RWPE2 (cell line): Measurements from ENCODE around the gene ZNF787.

ENCODE experiments used
- ATAC-seq: fragments of 200-7000 bp; cut with Tn5 transposase; 3 replicates; pipeline ENCODE4 v1.9.1; 2021; ENCODE audit warnings: low read depth
- DNase-seq: peaks from one replicate; pipeline ENCODE4 v3.0.0-alpha.2; 2020; ENCODE audit warnings: low spot score
- H3K27ac ChIP-seq: fragments of 450-650 bp; 2 replicates; pipeline ENCODE4 v1.5.1; 2017; ENCODE audit warnings: mild to moderate bottlenecking; ENCODE audit not compliant: poor library complexity, severe bottlenecking
- H3K27me3 ChIP-seq: fragments of 250-450 bp; sonication (Bioruptor Pico); 2 replicates; pipeline ENCODE4 v1.5.1; 2021; ENCODE audit warnings: mild to moderate bottlenecking, moderate library complexity; ENCODE audit not compliant: insufficient read depth, poor library complexity, severe bottlenecking
- H3K36me3 ChIP-seq: fragments of 250-450 bp; sonication (Bioruptor Pico); 2 replicates; pipeline ENCODE4 v1.5.1; 2020; ENCODE audit warnings: low read depth, mild to moderate bottlenecking, moderate library complexity
- H3K4me1 ChIP-seq: fragments of 250-450 bp; sonication (Bioruptor Pico); 2 replicates; pipeline ENCODE4 v1.5.1; 2021; ENCODE audit warnings: mild to moderate bottlenecking, moderate library complexity; ENCODE audit not compliant: insufficient read depth, poor library complexity, severe bottlenecking
- H3K4me3 ChIP-seq: fragments of 250-450 bp; sonication (Bioruptor Pico); 2 replicates; pipeline ENCODE4 v1.5.1; 2021; ENCODE audit warnings: mild to moderate bottlenecking, moderate library complexity; ENCODE audit not compliant: severe bottlenecking
- H3K9me3 ChIP-seq: fragments of 250-450 bp; sonication (Bioruptor Pico); 2 replicates; pipeline ENCODE4 v1.5.1; 2021; ENCODE audit warnings: mild to moderate bottlenecking, moderate library complexity; ENCODE audit not compliant: severe bottlenecking
- TF ChIP-seq, protein P1 (sequence below): fragments of 450-650 bp; IDR thresholded peaks from one replicate; pipeline ENCODE4 v1.5.1; 2017; ENCODE audit warnings: mild to moderate bottlenecking, moderate library complexity; ENCODE audit not compliant: poor library complexity, severe bottlenecking

The ZNF787 gene

DNA sequence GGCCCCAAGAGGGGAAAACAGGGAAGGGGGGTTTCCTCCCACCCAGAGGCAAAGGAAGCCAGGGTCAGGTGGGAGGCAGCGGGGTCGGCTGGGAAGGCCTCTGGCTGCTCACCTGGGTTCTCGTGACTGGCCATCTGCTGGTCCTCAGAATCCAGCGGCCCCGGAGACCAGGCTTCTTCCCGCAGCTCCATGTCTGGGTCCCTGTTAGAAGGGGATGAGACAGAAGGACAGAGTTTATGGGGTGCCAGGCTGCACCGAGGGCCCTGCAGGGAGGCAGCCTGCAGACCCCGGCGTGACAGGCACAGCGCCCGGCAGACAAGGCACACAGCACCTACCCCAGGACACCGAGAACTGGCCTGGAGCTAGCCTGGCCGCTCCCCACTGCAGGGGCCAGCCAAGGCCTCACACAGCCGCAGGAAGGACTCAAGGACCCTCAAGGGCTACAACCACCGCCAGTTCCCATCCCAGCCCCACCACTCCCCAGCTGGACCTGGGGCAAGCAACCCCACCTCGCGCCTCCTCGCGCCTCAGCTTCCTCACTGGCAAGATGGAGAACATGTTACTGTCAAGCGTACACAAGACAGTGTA is 18.0 kb downstream of the ZNF787 start:
- no peak for ATAC-seq
- H3K9me3 ChIP-seq = no peaks in the 10 kb centered on the region
- peaks cover 31% of the 10 kb centered on the region for H3K36me3 ChIP-seq
- DNase-seq = no peak
- TF ChIP-seq, protein P1, sequence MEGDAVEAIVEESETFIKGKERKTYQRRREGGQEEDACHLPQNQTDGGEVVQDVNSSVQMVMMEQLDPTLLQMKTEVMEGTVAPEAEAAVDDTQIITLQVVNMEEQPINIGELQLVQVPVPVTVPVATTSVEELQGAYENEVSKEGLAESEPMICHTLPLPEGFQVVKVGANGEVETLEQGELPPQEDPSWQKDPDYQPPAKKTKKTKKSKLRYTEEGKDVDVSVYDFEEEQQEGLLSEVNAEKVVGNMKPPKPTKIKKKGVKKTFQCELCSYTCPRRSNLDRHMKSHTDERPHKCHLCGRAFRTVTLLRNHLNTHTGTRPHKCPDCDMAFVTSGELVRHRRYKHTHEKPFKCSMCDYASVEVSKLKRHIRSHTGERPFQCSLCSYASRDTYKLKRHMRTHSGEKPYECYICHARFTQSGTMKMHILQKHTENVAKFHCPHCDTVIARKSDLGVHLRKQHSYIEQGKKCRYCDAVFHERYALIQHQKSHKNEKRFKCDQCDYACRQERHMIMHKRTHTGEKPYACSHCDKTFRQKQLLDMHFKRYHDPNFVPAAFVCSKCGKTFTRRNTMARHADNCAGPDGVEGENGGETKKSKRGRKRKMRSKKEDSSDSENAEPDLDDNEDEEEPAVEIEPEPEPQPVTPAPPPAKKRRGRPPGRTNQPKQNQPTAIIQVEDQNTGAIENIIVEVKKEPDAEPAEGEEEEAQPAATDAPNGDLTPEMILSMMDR = no peak
- no peak overlapping the region for H3K4me3 ChIP-seq
- no peak overlapping the region for H3K27ac ChIP-seq
- H3K4me1 ChIP-seq = no peaks in the 10 kb centered on the region
- H3K27me3 ChIP-seq = no peaks in the 10 kb centered on the region

DNA sequence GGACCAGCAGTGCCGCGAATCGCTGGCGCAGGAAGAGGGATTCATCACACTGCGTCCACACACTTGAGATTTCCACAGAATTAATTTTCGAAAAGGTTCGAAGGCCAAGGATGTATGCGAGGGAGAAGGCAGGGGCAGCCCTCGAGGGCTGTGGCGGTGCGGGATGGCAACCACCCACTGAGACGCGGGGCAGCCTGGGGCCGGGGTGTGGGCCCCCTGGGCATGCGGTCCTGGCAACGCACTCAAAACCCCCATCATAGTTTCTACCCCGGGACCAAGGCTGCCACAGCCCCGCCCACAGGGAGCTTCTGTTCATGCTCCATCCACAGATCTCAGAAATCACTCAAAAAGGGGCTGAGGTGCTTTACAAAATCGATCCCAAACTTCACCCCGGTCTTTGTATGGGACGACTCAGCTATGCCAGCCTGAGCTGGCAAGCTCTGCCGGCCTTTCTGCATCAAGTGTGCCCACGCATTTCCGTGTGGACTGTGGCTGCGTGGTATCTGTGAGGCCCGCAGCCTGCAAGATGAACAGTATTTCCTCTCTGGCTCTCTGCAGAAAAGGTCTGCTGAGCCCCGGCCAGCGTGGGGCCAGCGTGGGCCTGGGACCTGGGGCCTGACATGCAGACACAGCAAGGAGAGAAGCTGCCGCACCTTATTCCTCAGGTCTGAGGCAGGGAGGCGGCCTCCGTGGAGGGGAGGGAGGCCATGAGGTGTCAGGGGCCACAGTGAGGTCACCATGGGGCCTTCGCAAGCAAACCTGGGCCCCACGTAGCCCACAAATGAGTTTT is 19.2 kb downstream of the ZNF787 start:
- Histone ChIP-seq H3K4me1 (no peaks in the 10 kb centered on the region), H3K27ac (no peak overlapping the region), H3K9me3 (no peaks in the 10 kb centered on the region), H3K4me3 (no peak overlapping the region), H3K27me3 (no peaks in the 10 kb centered on the region), H3K36me3 (peaks cover 28% of the 10 kb centered on the region)
- ATAC-seq = no peak
- TF ChIP-seq, protein P1 = no peak
- DNase-seq = no peak

DNA sequence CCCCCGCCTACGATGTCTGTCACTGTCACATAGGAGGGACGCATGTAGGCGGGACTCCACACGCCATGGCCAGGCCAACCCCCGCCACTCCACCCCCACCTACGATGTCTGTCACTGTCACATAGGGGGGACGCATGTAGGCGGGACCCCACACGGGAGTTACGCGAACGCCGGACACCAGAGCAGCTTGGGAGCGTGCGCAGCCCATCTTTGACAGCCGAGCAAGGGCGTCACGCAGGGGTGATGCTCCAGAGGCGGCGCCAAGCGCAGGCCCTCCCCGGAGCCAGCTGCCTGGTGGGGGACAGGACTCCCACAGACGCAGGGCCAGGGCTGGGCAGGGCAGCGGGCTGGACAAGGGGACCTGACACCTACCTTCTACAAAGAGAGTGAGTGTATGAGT is 20.0 kb downstream of the ZNF787 start:
- TF ChIP-seq, protein P1 = no peak
- ATAC-seq (no peak), DNase-seq (peak; percentile 51)
- H3K27me3 ChIP-seq = no peaks in the 10 kb centered on the region
- H3K9me3 ChIP-seq = no peaks in the 10 kb centered on the region
- no peak overlapping the region for H3K4me3 ChIP-seq
- no peaks in the 10 kb centered on the region for H3K4me1 ChIP-seq
- peaks cover 21% of the 10 kb centered on the region for H3K36me3 ChIP-seq
- no peak overlapping the region for H3K27ac ChIP-seq

DNA sequence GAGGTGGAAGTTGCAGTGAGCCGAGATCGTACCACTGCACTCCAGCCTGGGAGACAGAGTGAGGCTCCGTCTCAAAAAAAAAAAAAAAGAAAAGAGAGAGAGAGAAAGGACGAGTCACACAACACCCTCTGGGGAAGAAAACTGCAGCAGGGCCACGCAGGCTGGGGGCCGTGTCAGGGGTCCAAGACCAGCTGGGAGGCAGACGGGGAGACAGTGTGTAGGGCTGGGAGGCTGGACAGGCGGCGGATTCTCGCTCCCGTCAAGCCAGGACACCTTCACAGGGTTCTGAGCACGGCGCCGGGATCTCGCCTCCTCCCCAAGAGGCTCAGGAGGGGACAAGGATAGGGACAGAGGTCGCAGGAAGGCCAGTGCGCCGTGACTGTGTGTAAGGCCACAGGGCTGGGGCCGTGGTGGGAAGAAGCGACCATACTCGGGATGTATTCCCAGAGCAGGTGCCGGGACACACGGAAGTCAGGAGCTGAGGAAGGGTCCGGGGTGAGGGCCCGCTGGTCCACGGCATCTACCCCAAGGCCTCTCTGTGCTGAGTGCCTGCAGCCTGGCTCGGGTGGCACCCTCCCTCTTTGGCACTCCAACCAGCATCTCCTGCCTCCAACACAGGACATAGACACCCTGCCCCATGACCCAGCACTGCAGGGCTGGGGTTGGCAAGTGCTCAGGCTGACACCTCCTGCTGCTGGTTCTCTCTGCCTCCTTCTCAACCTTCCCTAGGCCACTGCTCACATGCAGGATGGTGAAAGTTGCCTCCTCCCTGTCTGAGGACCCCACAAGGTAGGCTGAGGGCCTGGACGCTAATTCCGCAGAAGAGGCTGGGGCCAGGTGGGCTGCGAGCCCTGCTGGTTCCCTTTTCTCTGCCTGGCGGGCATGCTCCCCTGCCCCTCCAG is 21.2 kb downstream of the ZNF787 start:
- DNase-seq (peak; percentile 64), ATAC-seq (no peak)
- TF ChIP-seq, protein P1 = no peak
- no peak overlapping the region for H3K4me3 ChIP-seq
- H3K36me3 ChIP-seq = peaks cover 27% of the 10 kb centered on the region
- no peak overlapping the region for H3K27ac ChIP-seq
- H3K27me3 ChIP-seq = no peaks in the 10 kb centered on the region
- no peaks in the 10 kb centered on the region for H3K4me1 ChIP-seq
- no peaks in the 10 kb centered on the region for H3K9me3 ChIP-seq
